Stimulated activated CD8-positive, alpha-beta memory T cell treated with anti-CD3 and anti-CD28 coated beads, Interleukin-4, amount 100 ng/mL, for 1 hour (primary cell): ENCODE results near the gene ARSI.

Experiments
- DNase-seq, 2 donors: peaks; one replicate each; pipeline ENCODE4 v3.0.0-alpha.2; 2020; ENCODE audit warnings: low read depth in 2 of 2, low spot score in 1 of 2

The ARSI gene

GRCh38 chr5:150302301-150303069 lies at the start of gene ARSI:
TSS of gene ARSI (minus strand) at chr5:150302905. CDS start at chr5:150302373, 532 bp downstream.
- DNase-seq: no peak

DNA sequence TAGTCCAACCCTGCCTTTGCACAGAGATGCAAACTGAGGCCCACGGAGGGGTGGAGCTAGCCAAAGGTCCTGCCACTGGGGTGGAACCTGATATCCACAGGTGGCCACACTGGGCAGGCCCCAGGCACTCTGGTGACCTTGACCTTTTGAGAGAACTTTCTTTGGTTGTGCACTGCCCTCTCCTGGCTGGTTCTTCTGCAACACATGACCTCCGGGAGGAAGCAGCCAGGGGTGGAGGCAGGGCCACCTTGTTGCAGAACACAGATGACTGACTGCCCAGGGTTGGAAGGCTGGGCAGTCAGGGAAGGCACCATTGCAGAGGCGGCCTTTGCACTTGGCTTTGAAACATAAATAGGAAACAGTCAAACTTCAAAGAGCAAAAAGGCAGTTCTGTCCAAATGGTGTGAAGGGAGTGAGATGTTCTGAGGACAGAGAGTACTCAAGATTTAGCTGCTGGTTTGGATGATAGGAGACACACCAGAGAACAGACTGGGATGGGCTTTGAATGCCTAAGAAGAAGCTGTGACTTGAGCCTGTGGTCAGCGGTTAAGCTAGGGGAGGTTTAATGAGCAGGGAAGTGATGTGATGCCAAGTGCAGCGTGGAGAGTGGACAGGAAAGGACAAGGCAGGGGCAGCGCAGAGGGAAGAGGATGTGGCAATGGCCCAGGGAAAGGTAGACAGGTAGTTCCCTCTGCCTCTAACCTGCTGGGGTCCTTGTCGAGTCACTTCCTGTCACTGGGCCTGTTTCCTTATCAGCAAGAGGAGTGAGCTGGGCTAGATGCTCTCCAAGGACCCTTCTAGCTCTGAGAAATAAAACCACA lies 48.0 kb upstream of the ARSI start:
- no peak for DNase-seq

GRCh38 chr5:150349681-150350275 lies 47.1 kb upstream of the ARSI start:
- no peak for DNase-seq

- DNase-seq: no peak
These were observed 44.7 kb upstream of the ARSI start for GRCh38 chr5:150347451-150347850.

DNA sequence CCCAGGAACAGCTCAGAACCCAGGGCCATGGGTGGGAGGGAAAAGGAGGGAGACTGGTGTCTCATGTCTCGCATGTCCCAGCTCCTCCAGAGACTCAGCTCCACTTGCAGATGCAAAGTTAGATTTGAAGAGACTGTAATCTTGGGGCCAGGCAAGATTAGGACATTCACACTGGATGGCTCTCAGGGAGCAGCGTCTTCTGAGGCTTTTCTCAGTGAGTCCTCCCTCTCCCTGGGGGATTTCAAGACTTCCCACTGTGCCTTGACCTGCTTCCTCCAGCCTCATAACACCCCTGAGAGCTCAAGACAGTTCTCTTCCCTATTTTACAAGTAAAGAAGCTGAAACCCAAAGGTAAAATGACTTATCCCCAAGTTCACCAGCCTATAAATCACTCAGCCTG lies 44.3 kb upstream of the ARSI start:
- DNase-seq: no peak

DNA sequence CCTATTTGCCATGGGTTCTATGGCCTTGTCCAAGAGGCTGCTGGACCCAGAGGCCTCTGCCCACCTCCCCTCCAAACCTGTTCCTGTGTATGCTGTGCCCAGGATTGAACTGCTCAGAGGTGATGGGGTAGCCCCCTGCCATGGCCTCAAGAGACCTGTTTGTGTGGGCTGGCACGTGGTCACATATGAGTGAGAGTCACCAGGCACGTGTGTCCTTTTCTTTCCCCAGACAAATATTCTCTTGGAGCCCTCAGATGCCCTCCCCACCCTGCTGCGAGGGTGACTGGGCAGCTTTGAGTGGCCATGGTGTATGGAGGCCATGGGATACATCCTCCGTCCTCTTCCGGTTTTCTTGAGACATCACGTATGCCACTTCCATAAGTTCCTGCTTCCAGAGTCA lies 43.9 kb upstream of the ARSI start:
- DNase-seq: no peak

DNA sequence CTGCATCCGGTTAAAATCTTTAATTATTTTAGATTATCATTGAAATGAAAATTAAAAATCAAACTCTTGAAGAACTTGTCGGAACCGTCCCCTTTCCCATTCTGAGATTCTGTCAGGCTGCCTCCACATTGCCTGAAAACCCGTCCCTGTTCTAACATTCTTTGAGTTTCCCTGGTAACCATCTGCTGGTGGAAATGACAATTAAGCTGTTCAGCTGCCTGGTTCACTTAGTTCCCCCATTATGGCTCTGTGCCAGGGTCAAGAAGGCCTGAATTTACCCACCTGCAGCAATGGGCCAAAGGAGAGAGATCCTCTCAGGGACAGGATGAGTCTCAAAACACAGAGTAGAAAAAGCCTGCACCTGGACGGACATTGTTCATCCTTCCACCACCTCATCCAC lies 43.0 kb upstream of the ARSI start:
- DNase-seq: no peak

GRCh38 chr5:150343994-150344631 lies 41.4 kb upstream of the ARSI start:
- DNase-seq: no peak

DNA sequence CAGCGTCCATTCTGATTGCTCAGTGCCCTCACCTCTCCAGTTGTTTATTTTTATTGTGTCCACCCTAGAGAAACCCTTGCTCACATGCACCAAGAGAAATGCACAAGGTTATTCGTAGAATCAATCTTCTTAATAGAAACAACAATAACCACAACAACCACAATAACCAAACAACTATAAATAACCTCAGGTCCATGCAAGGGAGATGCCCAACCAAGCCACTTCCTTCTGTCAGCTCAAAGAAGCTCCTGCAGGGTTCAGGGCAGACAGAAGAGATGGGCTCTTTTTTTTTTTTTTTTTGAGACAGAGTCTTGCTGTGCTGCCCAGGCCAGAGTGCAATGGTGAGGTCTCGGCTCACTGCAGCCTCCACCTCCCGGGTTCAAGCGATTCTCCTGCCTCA lies 39.9 kb upstream of the ARSI start:
- DNase-seq: no peak

- no peak for DNase-seq
These were observed 39.3 kb upstream of the ARSI start for GRCh38 chr5:150341989-150342388.

GRCh38 chr5:150341331-150341730 lies 38.6 kb upstream of the ARSI start:
- DNase-seq: no peak

DNA sequence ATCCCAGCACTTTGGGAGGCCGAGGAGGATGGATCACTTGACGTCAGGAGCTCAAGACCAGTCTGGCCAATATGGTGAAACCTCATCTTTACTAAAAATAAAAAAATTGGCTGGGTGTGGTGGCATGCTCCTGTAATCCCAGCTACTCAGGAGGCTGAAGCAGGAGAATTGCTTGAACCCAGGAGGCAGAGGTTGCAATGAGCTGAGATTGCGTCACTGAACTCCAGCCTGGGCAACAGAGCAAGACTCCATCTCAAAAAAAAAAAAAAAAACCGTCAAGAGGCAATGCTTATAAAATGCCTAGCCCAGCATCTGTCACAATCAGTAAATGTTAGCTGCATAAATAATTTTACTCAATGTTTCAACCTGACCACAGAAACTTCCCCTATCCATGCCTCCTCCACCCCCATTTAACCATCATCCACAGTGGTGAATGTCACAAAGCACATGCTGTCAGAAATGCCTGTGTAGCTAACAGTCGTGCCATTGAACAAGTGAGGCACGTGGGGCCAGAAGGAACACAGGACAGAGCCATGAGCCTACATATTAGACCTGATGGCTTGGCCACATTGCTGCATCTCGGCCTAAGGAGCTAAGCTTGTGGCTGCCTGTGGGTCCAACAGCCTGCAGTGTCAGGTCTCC lies 38.0 kb upstream of the ARSI start:
- no peak for DNase-seq

DNA sequence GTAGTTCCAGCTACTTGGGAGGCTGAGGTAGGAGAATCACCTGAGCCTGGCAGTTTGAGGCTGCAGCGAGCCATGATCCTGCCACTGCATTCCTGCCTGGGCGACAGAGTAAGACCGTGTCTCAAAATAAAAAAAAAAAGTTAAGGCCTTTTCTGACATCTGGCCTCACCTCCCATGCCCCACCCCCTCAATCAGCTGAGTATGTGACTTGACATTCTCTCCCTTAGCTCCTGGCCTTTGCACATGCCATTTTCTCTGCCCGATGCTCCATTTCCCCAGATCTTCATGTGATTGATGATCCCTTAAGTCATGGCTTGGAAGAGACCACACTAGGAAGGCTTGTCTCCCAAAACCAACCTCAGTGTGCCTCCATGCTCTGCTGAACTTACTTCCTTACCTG lies 37.1 kb upstream of the ARSI start:
- no peak for DNase-seq

GRCh38 chr5:150339165-150339564 lies 36.5 kb upstream of the ARSI start:
- no peak for DNase-seq

DNA sequence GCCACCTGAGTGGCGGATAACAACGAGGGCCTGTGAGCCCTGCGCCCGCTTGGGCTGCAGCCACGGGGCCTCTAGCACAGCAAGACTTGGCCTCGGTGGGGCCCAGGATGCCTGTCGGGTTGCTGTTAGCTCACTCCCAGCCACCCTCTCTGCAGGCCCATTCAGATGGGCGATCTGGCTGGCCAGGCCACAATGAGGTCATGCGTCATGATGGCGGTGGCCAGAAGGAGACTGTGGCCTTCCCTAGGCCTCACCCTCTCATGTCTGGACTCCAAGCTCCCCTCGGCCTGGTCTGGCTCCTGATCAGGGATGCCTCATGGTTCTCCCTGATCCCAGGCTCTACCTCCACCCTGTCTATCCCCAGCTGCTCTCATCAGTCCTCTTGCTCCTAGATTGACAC lies 35.8 kb upstream of the ARSI start:
- no peak for DNase-seq

DNA sequence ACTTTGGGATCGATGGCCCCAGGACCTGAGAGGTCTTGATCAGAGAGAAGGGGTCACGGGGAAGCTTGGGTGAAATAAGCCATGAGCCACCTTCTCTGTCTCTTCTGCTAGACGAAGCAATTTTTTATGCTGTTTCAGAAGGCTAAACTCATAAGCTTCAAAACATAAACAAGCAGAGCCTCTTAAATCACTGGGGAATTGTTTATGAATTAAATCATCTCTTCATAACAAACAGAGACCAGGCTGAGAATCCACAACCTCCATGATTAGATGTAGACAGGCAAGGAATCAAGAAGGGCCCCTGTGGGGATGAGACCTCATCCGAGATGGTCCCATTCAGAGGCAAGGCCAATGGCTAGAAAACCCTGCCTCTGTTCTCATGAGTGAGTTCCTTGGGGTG lies 33.1 kb upstream of the ARSI start:
- no peak for DNase-seq

DNA sequence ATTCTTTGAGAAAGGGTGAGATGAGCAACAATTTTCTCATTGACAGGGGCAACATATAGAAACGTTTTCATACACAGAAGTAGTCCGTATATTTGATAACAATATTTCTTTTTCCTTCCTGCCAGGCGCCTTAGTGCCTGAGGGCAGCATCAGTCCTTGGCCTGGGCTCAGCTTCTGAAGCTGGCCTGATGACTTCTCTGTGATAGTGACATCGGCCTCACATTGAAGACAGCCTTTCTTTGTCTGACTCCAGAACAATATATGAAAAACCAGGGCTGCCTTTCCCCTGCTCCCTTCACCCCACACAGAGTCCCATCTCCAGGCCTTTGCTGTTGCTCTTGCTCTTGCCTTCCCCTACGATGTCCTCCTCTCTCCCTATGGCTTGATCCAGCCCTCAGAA lies 30.7 kb upstream of the ARSI start:
- no peak for DNase-seq

- DNase-seq: no peak
These were observed 27.5 kb upstream of the ARSI start for GRCh38 chr5:150329881-150330876.

DNA sequence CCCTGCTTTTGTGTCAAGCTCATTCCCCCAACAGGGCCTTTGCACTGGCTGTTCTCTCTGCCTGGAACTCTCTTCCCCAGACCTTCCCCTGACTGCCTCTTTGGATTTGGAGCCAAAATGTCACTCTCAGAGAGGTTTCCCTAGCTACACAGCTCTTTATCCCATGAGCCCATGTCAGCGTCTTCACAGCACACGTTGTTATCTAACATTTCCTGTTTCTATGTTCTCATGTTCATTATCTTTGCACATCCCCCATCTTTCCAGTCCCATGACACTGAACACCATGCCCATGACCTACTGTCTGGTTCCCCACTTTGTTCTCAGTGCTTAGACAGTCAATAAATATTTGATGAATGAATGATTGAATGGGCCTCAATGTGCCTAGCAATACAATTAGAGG lies 26.3 kb upstream of the ARSI start:
- no peak for DNase-seq

DNA sequence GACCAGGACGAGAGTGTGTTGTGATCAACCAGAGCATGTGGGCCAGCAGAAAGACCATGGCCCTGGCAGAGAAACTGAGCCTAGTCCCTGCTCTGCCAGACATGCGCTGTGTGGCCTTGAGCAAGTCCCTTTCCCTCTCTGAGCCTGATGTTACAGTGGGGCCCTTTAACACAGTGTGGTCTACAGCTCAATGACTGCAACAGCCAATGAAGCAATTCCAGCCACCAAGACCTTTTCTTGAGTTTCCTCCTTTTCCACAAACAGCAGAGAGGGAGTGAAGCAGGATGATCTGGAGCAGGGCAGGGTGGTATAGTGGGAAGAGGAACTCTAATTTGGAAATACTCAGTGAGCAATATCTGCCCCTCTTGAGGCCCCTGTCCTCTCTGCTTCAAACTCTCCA lies 25.8 kb upstream of the ARSI start:
- no peak for DNase-seq
